ENCODE measurements around the gene KCNA4.
"Not testable (repeated sequence)": the region's sequence is repeated elsewhere in the genome, so short reads cannot be mapped to it uniquely, and the experiment has no call there.

Gene KCNA4

DNA sequence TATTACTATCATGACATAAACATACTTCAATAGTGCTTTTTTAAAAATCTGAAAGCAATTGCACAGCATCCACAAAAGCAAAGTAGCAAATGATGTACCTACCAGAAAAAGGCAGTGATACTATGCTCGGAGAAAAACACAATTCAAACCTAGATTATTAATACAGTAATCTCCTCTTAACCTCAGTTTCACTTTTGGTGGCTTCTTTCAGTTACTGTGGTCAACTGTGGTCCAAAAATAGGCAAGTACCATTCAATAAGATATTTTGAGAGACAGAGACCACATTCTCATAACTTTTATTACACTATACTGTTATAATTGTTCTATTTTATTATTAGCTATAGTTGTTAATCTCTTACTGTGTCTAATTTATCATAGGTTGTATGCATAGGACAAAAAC is 20.8 kb downstream of the KCNA4 start:
- no peak for DNase-seq

DNA sequence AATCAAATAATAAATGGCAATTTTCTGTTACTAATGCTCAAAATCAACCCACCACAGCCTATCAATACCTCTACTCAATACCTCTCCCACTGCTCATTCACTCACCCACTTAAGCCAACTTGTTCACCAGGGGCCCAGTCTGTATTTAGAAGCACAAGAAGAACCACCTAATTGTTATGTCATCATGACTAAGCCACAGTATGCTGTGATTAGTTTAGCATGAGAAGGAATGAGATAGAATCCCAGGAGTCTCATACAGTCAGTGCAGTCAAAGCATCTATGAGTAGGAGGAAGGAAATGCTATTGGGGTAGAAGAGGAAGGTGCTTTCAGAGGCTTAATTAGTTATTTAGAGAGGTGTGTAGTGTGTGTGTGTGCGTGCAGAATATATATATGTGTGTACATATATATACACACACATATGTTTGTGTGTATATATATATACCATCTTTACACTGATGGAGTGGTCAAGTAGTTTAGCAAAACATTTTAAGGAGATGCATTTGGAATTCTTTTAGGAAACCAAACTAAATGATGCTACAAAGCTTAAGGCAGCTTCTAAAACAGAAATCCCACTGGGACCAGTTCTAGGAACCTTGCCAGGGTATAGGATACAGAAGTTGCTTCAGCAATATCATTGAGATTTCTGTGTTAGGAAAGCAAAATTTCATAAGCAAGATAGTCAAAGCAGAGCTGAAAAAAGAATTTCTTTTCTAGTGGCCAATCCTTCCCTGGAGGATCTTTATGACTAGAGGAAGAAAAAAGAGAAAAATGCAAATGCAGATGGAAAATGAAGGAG is 27.5 kb downstream of the KCNA4 start:
- DNase-seq = no peak

DNA sequence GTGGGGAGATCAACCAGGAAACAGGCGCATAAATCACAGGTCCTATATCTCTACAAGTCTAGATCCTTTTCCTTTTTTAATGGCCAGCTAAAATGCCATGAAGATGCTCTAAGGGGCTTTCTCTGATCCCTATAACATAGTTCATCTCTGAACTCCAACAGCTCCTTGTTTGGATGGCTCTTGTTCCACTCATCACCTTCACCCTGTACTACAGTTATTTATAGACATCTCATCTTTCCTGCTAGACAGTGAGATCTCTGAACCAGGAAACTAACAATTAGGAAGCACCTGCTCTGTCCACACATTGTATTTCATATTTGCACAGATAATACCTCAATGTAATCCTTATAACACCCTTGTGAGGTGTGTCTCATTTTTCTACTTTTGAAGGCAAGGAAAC is 31.6 kb downstream of the KCNA4 start:
- no peak for DNase-seq

DNA sequence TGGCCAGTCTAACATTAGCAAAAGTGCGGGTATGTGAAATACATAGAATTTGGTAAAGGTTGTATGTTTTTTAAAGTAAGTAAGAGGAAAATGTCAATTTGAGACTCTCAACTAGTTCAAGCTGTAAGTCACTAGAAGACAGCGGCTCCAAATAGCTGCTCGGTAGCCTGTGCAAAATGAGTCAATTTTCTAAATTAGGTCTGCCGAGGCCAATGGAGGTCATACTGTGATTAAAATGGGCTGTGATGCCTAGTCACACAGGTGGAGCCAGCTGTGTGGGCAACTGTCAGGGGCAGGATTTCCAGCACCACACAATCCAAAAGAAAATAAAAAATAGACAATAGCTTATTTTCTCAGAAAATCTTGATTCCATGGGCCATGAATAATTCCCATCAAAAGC is 32.3 kb downstream of the KCNA4 start:
- no peak for DNase-seq

DNA sequence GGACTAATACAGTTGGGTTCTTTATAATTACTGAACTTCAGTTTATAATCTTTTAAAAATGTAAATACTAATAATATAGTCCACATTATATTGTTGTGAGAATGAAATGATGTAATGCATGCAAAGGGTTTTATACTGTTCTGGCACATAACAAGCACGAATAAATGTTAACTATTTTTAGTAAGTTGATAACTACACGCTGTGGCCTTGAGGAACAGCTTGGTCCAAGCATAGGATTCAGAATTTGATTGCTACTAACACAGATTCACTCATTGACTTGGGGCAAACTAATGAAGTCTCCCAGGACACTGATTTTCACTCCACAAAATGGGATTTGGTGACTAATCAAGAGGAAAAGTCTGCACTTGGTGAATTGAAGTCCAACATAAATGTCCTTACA is 38.3 kb downstream of the KCNA4 start:
- no peak for DNase-seq

DNA sequence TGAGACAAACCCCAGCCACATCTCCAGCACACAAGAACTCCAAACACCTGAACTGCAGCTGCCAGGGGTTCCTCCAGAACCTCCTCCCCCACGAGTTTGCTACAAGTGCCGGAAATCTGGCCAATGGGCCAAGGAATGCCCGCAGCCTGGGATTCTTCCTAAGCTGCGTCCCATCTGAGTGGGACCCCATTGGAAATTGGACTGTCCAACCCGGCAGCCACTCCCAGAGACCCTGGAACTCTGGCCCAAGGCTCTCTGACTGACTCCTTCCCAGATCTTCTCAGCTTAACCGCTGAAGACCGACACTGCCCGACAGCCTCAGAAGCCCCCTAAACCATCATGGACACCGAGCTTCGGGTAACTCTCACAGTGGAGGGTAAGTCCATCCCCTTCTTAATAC is 41.2 kb downstream of the KCNA4 start:
- DNase-seq = not testable (repeated sequence)

DNA sequence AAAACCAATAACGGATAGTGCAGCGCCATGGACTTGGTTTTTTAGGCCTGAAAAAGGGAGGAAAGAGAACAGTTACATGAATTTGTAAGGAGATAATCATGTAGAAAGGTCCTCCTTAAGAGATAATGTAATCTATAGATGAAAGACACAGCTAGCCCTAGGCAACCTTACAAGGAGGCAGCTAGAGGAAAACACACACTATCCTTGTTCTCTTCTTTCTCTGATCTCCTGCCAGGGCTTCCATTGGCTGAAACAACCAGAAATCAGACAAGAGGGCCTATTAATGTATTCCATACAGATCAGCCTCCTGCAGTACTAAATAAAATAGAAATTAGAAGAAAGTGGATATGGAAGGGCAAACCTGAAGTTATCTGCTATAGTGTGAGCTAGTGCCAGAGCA is 53.0 kb downstream of the KCNA4 start:
- DNase-seq = no peak

DNA sequence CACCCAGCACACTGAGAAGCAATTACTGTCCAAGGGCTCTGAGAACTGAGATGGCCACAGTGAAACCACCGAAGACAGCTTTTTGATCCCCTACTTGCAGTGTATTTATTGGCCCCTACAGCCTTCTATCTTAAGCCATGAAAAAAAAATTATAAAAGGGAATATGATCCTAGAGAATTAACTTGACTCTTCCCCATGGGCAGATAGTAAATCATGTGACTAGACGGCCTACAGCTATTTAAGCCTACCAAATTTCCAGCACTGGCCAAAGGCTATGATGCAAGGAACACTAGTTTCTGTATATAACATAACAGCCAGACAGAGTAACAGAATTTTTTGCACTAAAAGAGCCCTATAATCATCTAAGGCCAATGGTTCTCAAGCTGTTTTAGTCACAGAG is 53.8 kb downstream of the KCNA4 start:
- DNase-seq = no peak

DNA sequence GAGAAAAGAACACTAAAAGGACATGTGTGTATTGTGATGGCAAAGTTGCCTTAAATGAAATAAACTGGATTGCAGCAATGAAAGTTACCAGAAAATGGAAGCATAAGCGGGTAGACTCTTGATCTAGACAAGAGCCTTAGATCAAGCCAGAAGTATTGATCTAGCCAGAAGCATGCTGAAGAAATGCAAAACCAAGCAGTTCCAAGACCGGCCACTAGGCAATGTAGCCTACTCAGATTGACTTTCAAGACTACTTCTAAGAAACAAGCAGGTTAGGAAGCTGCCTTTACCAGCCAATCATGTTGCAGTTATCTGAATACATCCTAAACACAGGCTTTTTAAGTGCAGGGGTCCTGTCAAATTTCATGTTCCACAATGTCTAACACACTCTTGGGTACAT is 54.6 kb downstream of the KCNA4 start:
- no peak for DNase-seq

Data from NCI-H1105 (cell line).